ENCODE measurements around the gene EFNA5. TPM values are rescaled to one million over a fixed set of nuclear protein-coding genes. Genes with fewer than 3 reads are reported as not detected.
A peak's percentile ranks its signal among the peaks of the same experiment; 100 is the strongest.
"Not testable (repeated sequence)": the region's sequence is repeated elsewhere in the genome, so short reads cannot be mapped to it uniquely, and the experiment has no call there.

The EFNA5 gene
- total RNA-seq, 1 donor from 2014 or later = 93.7 TPM

DNA sequence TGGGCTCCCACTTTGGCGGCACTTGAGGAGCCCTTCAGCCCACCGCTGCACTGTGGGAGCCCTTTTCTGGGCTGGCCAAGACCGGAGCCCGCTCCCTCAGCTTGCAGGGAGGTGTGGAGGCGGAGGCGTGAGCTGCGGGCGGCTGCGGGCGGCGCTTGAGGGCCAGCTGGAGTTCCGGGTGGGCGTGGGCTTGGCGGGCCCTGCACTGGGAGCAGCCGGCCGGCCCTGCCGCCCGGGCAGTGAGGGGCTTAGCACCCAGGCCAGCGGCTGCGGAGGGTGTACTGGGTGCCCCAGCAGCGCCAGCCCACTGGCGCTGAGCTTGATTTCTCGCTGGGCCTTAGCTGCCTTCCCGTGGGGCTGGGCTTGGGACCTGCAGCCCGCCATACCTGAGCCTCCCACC, 176.6 kb downstream of the EFNA5 start:
- DNase-seq (ENCODE audit: low read depth in 2 of 2) = not testable (repeated sequence)

DNA sequence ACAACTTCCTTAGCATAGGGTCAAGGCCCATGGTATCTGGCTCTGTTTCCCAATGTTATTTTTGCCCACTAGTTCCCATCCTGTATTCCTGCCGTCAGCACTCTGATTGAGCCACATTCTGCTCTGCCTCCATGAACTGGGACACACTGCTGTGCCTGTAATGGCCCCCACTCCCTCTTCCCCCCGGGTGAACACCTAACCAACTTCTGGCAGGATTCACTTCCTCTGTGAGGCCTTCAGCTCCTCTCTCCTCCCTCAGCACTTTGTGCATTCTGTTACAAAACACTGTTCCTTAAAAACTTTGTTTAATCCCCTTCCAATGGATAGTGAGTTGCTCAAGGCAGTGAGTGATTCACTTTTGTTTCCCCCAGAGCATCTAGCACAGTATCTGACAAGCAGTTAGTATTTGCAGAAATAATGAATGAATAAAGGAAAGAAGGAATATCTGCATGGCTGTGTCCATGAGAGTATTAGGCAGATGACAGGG, 183.6 kb downstream of the EFNA5 start:
- DNase-seq (ENCODE audit: low read depth in 2 of 2) = peak in 1 of 2 donors; percentile 84

DNA sequence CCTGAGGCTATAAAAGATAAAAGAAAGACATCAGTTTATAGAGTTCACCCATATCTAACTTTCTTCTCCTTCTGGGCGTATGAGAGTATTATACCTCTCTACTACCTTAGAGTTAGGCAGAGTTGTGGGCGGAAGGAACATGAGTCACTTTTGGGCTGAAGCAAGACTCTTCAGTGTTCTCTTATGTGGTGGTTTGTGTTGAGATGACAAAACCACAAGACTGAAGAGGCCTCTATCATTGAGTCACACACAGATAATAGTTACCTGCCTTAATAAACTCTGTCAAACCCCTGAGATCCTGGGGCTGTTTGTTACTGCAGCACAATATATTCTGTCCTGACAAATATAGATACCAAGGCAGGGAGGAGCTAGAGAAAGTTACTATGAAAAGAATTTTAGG, 184.2 kb downstream of the EFNA5 start:
- peak in 1 of 2 donors; percentile 10 for DNase-seq (ENCODE audit: low read depth in 2 of 2)

DNA sequence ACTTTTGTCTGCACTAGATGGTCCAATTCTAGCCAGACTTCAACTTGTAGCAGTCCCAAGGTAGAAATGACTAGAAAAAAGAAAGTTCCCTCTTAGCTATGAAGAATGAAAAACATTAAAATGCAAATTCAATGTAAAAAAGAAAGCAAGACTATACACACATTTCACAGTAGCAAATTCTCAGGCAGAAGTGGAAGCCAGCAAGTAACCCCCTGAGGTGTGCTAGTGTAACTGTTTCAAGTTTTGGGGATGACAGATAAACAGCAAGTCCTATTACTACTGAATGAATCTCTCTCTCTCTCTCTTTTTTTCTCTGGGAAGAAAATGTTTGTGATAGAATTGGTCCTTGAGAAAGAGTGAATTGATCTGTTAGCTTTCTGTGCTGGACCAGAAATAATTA, 185.6 kb downstream of the EFNA5 start:
- DNase-seq (ENCODE audit: low read depth in 2 of 2) = no peak

DNA sequence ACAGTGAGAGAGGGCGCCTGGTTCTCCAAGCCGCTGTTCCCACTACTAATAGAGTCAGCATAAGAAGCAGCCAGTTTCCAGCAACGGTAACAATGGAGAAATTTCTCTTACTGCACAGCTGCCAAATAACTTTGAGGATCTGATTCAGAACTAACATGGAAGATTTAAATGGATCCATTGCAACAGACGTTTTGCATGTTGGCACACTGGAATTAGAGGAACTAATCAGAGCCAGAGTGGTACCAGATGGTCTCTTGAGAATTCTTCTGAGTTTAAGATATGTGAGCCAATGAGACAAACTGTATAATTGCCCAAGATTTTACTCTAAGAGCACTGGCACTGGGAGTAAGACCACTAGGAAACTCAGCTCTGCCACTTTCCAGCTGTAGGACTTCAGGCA, 186.5 kb downstream of the EFNA5 start:
- DNase-seq (ENCODE audit: low read depth in 2 of 2) = no peak

DNA sequence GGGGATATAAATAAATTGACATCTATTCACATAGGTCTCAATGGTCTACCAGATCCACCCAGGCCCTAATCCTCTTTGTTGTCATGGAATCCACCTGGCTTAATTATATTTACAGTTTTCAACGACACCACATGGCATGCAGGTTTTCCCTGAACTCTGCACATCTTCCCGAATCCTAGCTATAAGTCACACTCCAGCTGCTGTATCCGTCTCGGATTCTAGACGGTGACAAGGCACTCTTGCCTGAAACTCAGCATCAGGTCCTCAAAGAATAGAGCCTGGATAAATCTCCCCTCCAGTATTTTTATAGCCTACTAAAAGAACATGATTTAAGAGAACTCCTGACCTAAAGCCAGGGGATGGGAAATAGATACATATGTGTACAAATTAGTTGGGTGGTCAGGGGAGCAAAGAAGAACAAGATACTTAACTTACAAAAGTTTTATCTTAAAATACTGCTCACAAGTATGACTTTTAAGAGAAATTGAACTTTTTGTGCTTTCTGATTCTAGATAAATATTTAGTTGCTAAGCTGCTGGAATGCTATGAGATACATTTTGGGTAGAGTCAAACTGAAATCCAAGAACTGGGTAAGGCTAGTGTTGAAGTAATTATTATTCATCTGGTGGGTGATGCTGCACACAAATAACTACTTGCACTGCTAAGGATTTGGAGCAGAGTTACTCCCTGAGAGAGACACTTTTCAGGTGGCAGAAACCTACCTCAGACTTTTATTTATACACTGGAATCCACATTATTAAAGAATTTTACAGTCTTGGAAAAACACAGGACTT, 187.3 kb downstream of the EFNA5 start:
- DNase-seq (ENCODE audit: low read depth in 2 of 2) = no peak

DNA sequence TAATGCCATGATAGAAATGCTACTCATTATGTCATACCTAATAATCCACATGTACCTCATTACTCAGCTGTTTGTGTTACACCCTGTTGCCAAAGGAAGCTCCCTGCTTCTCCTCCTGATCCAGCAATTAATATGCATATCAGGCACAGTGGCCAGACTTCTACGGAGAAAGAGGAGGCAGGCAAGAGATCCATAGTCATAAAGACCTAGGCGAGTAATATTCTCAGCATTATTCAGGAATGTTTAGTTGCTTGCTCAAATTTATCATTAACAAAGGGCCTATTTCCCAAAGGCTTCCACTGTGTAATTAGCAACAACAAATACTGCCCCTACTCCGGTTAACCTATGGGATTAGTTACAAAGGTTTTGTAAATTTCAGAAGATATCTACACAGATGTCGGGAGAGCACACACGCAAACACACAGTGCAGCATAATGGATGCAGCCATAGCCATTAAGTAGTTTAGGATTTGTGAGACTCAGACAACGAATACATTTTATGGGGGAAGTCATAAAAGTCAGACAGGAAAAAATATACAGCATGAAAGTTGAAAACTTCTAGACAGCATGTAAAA, 192.6 kb downstream of the EFNA5 start:
- DNase-seq (ENCODE audit: low read depth in 2 of 2) = no peak

DNA sequence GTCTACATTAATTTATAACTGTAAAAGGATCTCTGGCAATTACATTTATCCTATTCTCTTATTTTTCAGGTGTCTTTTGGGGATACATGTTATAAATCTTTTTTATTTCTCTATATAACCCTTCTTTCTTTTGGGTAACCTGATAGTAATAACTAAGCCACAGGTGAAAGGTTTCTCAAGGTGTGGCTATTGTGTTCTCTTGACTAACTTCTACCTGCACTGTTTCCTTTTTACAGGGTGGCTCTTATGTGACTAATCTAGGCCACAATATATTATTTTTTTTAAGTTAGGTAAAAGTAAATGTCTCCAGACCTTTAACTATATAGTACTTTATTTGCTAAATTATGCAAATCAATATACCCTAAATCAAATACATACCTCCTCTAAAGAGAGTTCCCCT, 193.2 kb downstream of the EFNA5 start:
- DNase-seq (ENCODE audit: low read depth in 2 of 2) = no peak

DNA sequence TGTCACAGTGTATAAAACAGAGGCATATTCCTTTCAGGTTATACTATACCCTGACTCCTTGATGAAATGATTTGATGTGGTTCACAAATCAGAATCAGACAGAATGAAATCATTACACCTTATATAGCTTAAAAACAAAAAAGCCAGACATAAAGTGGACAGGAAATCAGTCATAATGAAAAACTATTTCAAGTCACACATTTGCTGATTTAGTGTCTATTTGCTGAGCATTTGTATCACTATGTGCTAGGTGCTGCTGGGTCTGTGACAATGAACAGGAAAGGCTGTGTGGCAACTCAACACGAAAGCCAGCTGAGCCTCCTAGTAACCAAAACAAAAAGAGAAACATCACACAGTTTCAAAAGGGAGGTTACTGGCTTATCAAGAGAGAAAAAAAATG, 194.0 kb downstream of the EFNA5 start:
- peak; percentile 94 to 99 for DNase-seq (ENCODE audit: low read depth in 2 of 2)

DNA sequence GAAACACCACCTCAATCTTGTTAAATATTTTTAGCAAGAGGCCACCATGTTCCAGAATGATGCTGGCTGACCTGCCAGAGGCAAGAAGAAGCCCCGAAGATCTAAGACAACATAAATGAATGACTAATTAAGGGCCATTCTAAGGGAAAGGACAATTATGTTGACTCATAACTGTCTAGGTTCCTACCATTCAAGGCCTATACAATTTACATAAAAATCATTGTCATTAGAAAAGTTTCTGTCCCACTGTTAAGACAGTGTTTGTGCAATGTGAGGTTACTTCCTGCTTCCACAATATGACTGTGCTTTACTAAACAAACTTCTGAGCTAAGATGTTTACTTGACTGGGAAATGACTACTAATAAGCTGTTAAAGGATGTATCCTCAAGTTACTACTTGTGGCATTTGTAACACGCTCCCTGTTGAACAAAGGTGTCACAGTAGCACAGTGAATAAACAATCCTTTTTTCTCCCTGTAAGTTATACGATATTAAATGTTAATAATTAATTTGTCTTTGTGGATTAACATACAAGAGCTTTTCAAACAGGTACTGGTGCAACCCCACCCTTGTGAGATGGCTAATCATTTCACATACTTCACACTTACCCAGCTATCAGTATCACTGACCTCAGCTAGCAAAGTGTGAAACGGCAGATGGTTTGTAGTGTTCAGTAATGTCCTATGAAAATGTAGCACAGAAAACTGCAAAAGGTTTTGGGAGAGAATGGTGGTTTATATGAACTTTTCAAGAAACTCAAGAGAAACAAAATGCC, 195.8 kb downstream of the EFNA5 start:
- DNase-seq (ENCODE audit: low read depth in 2 of 2) = peak in 1 of 2 donors; percentile 71

DNA sequence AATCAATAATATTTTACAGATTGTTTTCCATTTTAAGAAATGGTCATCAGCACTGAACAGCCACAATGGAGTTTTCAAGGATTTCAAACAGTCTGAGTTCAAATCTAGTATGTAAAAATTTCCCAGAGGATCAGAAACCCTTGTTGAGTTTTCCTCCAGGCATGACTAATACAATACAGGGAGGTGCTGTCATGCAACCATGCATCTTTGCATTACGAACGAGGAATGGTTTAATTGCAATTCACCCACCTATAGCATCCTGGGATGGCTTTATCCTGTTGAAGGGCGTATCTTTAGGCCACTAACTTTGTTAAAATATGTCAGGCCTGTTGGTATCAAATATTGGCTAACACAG, 196.4 kb downstream of the EFNA5 start:
- DNase-seq (ENCODE audit: low read depth in 2 of 2) = no peak

DNA sequence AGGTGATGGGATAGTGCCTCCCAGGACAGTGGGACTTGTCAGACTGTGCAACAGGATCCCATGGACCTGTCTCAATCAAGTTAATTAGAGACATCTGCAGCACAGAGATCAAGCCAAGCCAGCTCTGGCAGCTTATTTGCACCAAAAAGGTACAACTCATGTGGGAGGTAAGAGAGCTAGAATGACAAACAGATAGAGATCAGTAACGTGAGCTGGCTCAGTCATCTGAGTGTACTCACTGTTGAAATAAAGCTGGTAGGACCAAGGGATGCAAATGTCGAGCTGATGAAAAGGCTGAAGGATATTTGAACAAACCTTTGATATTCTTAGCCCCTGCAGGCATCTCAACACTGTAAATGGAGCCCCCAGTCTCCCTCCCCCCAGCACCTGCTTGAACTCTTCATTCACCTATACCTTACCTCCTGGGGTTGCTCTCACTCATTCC, 198.1 kb downstream of the EFNA5 start:
- no peak for DNase-seq (ENCODE audit: low read depth in 2 of 2)

DNA sequence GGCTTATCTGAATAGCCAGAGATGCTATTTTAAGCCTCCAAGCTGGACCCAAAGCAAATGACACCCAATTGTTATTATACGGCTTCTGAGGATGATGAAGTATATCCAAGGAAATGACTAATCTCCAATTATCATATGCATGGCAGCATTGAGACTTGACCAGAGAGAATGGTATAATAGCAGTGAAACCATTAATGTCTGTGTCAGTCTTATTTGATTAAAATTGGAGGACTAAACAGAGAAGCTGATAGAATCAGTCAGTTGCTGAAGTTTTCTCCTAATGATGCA, 200.5 kb downstream of the EFNA5 start:
- peak in 1 of 2 donors; percentile 77 for DNase-seq (ENCODE audit: low read depth in 2 of 2)

DNA sequence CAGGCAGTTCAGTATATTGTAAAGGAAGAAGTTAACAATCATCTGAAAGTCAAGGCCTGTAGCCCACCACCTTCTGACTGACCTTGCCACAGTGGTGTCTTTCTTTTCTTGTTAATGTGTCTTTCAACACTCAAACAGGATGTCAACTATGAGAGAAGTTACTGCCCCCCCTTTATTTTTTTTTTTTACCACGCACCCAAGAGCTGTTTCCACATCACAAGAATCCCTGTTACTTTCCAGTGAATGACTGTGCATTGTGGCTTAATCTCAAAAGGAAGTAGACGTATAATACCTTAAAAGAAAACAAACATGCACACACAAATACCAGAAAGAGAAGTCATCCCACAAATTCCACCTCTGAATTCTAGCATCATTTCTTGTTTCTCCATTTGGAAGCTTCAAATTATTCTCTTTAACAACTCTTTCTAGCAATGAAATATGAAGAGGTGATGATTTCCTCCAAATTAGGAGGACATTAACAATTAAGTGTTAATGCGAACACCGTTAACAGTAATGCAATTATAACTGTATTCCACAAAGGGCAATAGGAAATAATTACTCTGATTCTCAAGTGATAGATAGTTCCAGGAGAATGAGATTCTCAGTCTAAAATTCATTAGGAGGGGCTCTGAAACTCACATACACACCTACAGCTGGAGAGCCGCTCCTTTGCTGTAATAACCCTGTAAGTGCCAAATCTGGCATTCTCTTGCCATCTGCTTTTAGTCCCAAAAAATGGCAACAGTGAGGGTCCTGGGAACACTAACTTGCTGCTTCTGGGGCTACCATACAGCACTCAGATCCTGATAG, 201.0 kb downstream of the EFNA5 start:
- peak; percentile 86 to 93 for DNase-seq (ENCODE audit: low read depth in 2 of 2)

DNA sequence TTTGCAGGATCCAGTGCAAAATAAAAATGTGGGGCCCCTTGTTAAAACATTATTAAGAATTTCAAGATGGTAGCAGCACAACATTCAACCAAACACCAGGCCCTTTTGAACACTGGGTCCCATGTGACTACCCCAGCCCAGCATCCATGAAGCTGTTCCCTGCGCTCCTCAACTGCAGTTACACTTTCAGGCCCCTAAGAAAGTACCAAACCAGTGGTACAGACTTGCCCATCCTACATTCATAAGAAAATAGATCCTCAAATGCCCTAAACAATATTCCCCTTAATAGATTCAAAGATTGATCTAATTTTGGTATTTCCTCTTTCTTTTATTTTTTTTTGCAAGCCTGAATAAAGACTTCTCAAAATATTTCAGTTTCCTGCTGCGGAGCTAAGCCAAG, 201.7 kb downstream of the EFNA5 start:
- peak in 1 of 2 donors; percentile 30 for DNase-seq (ENCODE audit: low read depth in 2 of 2)

DNA sequence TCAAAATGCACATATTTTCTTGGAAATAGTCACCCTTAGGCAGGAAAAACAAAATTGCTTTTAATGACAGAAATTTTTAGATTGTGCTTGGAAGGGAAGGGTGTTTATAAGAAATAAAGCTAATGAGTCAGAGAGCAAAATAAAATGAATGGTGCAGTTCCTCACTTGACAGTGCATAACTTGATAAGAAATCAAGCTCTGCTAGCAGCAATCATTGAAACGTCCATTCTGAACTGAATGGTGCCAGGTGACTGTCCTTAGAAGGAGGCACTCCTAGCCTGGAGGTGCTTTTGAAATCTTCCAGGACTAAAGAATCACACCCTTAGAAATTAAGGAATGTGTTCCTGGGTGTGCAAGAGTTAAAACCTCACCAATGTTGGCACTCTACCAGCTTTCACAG, 202.5 kb downstream of the EFNA5 start:
- DNase-seq (ENCODE audit: low read depth in 2 of 2) = peak; percentile 23 to 44

DNA sequence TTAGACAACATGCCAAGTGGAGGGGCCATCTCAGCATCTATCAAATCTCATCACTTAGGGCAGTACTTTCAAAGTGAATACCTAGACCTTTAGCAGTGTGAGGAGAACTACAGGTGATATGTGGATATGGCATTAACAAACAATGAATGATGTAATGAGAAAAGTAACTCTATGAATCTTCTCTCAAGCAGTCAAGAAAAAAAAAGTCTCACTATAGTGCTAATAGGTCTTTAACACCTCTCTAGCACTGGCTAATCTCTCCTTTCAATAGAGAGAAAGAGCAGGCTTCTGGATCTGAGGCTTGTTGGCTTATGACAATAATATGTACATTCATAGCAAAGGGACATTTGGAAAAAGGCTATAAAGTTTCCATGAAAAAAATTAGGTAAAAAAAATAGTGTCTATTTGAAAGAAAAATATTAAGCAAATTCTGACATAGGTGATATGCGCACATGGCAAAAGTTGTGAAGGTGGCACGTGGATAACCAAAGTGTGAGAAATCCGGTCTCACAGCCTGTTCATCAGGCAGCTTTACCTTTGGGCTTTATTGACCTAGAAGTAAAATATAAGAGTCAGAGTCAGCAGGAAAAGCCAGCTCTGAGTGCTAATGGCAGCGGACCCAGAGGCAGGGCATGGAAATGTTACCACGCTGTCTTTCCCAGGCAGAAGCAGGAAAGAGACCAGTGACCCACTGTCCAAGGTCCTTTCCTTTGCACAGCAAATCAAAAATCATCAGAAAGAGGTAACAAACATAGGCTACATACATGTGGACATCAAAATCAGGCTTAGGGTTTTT, 203.4 kb downstream of the EFNA5 start:
- peak; percentile 80 to 99 for DNase-seq (ENCODE audit: low read depth in 2 of 2)

DNA sequence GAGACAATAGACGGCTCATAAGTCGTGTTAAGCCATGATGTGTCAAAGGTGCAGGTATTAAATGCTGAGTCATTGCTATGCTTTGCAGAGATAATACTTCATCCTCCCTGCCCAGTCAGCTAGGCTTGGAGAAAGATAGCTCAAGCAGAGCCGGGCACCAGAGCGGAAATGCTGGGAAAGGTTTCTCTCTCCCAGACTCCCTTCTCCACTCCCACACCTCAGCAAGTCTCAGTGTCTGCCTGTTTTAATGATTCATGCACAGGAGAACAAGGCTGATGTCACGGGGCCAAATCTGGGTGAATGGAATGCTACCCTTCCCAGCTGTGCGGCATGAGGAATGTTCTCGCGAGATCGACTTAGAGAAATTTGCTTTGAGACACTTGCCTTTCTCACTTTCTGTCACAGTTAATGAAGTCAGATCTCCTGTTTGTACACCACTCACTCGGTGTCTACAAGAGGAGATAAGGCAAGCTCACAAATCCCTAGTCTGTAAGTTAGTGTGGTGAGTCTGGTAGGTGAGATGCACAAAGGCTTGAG, 204.4 kb downstream of the EFNA5 start:
- DNase-seq (ENCODE audit: low read depth in 2 of 2) = peak; percentile 51 to 71

DNA sequence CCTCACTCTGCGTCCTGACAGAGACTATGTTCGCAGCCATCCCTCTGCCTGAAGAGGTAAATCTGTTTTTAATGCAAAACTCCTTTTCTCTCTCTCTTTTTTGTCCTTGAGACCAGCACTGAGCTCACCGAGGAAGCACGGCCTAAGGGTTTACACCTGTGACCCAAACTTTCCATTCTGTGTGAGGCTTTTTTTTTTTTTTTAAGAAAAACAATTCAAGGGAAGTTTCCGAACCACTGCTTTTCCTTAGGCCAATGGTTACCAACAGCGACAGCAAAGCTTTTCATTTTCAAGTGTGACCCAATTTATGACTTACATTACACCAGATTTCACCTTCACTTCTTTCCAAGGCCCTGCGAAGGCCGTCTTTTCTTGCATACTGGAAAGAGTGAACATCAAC, 205.9 kb downstream of the EFNA5 start:
- peak in 1 of 2 donors; percentile 50 for DNase-seq (ENCODE audit: low read depth in 2 of 2)

DNA sequence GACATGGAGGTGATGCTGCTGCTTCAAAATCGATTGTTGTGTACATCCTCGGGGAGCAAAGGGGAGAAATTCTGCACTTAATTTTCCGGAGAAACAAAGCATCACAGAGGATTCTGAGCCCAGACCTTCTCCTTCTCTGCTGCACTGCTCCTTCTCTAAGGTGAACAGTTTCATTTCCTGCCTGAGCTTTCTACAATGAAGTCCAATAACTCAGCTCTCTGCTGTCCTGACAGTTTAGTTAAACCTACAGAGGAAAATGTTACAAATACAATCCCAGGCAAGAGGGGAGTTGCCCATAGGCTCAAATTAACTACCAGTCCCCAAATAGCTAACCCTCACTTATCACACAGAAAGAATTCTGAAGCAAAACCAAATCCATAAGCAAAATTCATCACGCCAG, 206.3 kb downstream of the EFNA5 start:
- DNase-seq (ENCODE audit: low read depth in 2 of 2) = peak; percentile 8 to 34

DNA sequence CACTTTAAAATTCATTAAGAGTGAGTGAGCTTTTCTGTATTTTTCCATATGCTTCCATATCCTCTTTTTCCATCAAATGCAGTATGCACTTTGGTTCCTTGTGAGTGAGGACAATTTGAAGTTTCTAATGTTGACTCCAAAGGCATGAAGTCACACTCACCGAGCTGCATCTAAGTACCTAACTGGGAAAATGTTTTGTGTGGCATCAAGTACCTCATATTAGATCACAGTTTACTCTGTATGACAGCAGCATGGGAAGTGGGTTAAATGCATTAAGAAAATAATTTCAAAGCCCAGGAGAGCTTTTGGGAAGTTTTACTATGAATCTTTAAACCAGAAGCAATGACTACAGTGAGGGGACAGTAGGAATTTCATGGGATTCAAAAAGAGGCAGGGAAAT, 207.0 kb downstream of the EFNA5 start:
- DNase-seq (ENCODE audit: low read depth in 2 of 2) = no peak
